Right ventricle myocardium superior (tissue), 1 donor: ENCODE measurements around the gene PARD3. TPM values are rescaled to one million over a fixed set of nuclear protein-coding genes. Genes with fewer than 3 reads are reported as not detected.

Experiments used
- ATAC-seq: fragments of 200-7000 bp; cut with Tn5 transposase; one replicate; pipeline ENCODE4 v1.9.1; 2020; ENCODE audit warnings: mild to moderate bottlenecking; ENCODE audit not compliant: poor library complexity
- DNase-seq: peaks from one replicate; pipeline ENCODE4 v3.0.0-alpha.2; 2020
- intact Hi-C: fragments of 100-400 bp; cut with DNase I; formaldehyde crosslinking; loops from one replicate; pipeline ENCODE4 v1.11.2; 2022
- total RNA-seq: library from RNA; stranded (reverse); fragmentation: NEBNext Ultra II Directional; extraction: Animal tissue kit (Norgen Biotek cat#: 25700); gene quantifications from one replicate; pipeline ENCODE4 v1.2.1, GENCODE V29; 2021
- donor health status: DM: no; HTN: yes; CAD: no; lungs with severe emphysema.

The PARD3 gene
- total RNA-seq, 1 donor from 2014 or later: 33.5 TPM

DNA sequence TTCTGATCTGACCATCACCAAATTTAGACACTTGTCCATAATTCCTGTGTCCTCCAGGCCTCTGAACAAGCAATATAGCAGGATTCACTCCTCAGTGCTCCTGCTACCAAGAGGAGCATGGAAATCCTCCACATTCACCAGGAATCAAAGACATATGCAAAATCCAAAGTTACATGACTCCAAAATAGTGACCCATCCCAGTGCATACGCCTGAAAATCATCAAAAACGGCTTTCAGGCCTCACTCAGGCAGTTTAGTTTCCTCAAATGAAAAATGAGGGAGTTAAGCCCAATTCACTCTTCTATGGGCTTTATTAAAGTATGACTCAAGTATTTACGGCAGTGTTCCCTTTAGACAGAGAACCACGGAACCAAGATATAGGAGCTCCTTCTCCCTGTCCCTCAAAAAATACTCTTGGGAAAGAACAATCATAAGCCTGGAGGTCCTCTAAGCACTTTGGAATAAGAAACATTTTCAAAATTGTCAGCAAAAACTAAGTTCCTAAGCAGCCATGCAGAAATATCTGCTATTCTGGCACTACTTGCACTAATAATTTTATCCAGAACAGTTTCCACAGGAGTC, 240.7 kb downstream of the PARD3 start:
- intact Hi-C loops: no loop called here
- DNase-seq (no peak), ATAC-seq (no peak)

DNA sequence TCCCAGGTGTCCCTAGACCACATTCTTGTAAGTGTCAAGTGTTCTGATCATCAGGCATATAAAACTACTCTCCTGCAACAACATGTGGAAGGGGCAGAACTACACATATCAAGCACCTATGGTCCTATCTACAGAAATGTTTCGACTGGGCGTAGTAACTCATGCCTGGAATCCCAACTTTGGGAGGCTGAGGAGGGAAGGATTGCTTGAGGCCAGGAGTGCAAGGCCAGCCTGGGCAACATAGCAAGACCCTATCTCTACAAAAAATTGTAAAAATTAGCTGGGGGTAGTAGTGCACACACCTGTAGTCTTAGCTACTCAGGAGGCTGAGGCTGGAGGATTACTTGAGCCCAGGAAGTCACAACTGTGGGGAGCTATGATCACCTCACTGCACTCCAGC, 244.2 kb downstream of the PARD3 start:
- intact Hi-C loops: no loop called here
- ATAC-seq (no peak), DNase-seq (no peak)

DNA sequence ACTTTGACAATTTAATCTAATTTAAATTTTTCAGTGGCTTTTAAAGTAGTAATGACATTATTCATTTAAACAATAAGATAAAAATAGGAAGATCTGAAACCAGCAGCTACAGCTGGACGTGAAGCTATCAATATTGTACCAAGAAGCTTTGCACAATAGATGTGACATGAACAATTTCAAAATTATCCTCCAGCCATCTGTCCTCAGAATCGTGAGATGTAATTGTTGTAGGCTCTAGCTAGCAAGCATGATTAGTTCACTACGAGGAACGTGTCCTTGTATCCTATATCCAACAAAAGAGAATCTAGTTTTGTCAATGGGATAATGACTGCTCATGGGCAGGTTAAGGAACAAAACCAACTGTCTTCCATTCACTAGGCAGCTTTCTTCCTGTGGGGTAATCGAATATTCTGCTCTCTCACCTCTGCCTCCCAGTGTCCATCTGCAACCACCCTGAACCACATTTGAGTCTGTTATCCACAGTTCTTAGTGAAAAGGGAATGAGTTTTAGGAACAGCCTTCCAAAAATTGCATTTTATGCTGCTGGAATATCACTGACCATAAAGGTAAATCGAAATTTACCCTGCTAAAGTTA, 247.3 kb downstream of the PARD3 start:
- no peak for ATAC-seq
- DNase-seq: no peak
- intact Hi-C loops: no loop called here

DNA sequence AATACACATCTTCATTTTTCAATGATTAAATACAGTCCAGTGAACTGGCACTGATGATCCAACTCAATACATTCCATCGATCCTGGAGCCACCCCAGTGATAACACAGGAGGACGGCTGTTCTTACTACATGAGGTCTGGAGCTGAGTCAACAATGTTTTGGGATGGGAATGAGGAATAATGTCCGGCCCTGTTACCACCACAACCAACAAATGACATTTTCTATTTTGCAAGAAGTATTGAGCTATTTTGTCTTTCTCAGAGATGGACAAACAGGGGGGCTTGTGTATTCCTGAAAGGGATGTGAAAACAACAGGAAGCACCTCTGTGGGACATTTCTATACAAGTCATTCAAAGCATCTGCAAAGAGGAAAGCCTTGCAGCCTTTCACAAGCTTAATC, 249.2 kb downstream of the PARD3 start:
- ATAC-seq (no peak), DNase-seq (no peak)
- intact Hi-C loops: no loop called here

DNA sequence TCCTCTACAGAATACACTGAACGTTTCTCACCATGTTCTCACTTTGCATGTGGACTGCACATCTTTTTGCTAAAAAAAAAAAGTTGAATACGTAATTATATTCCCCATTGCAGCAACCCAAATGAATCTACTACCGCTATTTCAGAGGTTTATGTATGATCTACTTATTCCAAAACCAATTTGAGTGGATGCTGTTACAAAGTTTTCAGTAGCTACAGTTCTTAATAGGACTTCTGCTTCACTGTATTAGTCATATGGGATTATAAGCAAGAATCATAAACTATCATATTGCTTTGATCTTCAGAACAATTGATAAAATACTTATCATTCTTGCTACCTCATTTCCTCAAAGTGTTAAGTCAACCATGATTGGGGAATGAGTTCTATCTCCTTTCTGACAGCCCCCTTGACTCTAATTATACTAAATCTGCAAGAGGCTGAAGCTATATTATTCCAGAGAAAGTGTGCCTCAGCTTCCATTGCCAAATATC, 257.0 kb downstream of the PARD3 start:
- intact Hi-C loops: no loop called here
- ATAC-seq: no peak

DNA sequence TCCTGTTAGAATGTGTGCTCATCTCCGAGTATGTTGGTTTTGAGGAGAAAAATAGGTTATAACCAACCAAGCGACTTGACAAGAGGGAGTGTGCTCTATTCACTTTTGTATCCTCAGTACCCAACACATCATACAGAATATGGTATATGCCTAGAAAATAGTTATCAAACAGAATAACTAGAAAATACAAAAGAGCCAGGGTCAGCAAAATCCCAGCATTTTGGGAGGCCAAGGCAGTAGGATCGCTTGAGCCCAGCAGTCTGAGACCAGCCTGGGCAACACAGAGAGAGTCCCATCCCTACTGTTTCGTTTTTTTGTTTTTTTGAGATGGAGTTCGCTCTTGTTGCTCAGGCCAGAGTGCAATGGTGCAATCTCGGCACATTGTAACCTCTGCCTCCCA, 257.9 kb downstream of the PARD3 start:
- no peak for DNase-seq
- ATAC-seq: no peak
- intact Hi-C loops: no loop called here

More for the DNA sequence above, 257.0 kb downstream of the PARD3 start:
- no peak for DNase-seq

DNA sequence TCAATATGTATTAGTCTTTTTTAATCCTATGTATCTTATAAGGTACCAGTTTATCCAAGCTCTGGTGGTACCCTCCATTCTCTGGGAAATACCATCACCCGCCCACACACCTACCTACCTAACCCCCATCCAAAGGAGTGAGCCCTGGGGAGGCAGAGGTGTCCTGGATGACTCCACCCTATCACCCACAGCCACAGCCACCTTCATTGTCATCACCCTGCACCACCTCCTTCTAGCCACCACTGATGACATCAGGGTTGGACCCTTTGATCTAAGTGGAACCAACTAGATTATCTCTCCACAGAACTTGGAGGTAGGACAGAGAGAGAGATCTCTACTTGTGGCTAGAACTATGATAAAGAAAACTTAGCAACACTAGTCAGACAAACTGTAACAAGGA, 259.4 kb downstream of the PARD3 start:
- DNase-seq: no peak
- no peak for ATAC-seq
- intact Hi-C loops: no loop called here

DNA sequence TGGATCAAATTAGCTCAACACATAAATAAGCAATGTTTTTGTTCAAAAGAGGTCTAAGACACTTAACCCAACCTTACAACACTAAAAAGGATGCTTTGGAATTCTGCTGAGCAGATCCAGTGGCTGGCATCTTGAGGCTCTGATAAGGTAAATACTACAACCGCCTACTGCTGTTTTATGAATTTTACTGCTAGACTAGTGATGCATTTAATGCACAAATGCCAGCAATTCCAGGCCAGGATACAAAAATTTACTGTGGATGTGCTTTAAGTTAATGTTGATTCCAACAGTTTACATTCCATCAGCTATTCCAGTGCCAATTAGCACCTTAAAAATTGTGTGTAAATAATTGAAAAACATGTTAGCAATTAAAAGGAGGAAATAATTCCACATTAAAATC, 261.3 kb downstream of the PARD3 start:
- DNase-seq: no peak
- intact Hi-C loops: no loop called here

DNA sequence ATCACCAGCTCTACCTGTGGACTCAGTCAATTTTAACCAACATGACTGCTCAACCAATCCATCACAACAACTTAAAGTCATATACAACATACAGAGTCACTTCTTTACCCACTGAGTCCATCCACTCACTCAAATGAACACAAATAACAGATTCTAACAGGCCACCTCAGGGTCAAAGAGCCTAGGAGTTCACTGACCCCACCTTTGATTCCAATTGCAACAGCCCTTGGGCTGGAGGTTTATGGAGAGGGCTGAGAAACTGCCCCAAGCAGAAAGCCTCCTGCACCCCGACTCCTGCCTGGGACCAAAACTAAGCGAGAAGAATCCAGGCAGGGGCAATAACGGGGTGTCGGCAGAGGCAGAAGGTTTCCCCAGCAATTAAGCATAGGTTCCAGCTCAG, 263.8 kb downstream of the PARD3 start:
- ATAC-seq (no peak), DNase-seq (no peak)
- intact Hi-C loops: no loop called here

More for the DNA sequence above, 261.3 kb downstream of the PARD3 start:
- ATAC-seq: no peak

DNA sequence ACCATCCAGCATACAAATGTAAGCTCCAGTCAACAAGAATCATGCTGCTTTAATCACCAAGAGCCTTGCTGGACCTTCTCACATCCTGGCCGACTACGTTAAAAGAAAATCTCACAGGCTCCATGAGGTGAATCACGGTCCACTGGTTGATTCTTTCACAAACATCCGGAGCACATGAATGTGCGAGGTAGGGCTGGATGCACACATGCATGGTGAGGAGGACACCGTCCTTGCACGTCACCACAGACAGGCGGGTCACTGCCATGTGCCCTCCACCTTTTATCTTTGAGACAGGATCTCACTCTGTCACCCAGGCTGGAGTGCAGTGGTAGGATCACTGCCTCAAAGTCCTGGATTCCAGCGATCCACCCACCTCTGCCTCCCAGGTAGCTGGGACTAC, 265.1 kb downstream of the PARD3 start:
- no peak for ATAC-seq
- intact Hi-C loops: no loop called here
- DNase-seq: no peak

DNA sequence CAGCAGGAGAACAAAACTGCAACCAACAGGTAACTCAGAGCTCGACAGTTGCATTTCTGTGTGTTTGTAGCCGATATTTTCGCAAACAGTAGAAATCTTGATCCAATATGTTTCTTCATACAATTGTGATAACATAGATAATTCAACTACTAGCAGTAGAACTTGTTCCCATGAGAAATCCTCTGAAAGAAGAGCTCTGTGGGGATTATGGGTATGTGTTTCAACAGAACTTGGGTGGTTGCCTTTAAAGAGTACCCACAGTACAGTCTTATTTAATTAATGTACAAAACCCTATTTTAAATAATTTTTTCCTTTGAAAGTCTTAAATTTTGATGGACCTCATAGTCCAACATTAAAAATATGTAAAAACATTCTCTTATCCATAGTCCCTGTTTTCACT, 266.1 kb downstream of the PARD3 start:
- DNase-seq: no peak
- no peak for ATAC-seq
- intact Hi-C loops: no loop called here

DNA sequence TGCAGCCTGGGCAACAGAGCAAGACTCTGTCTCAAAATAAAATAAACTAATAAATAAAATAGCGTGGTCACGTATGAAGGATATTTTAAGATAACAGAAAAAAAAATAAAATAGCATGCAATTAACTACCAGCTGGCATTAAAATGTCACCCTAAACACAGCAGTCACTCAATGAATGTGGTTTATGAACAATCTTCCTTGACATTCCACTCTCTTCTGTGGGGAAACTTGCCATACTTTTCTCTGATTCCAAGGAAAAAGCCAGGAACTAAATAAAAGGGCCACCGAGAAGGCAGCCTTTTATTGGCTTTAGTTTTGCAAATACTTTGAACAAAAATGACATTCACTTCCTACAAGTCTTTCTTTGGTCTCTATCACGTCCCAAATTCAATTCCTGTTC, 266.6 kb downstream of the PARD3 start:
- no peak for ATAC-seq
- DNase-seq: no peak
- intact Hi-C loops: no loop called here

DNA sequence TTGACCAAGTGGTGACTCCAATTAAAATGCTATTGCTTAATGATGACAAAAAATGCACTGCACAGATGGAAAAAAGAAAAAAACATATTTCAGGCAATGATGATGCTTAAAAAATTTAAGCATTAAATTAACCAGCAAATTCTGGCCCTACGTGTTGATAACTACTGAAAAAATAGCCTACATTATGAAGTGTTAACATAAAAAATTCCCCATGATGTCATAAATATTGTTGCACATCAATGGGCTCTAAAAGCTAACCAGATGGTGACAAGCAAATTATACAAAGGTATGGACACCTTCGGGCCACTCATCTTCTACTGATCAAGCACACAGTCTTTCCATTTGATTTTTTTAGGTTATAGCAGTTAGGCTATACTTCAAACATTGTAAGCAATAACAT, 267.4 kb downstream of the PARD3 start:
- ATAC-seq: no peak
- DNase-seq: no peak
- intact Hi-C loops: no loop called here

DNA sequence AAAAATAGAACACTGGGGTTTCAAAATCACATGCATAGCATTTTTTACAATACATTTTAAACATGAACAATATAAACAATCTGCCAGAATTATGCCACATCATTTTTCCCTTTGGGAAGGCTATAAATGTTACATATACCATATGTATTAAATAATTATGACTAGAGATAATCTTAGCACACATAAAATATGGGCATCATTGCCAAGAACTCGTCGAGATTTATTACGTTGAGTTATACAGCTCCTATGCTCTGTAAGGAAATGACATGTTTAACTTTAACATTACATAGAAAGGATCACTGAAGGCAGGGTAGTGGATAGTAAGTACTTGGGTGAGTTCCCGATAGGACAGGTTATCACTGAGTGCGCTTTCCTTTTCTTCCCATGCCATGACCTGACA, 267.8 kb downstream of the PARD3 start:
- DNase-seq (no peak), ATAC-seq (no peak)
- intact Hi-C loops: no loop called here

DNA sequence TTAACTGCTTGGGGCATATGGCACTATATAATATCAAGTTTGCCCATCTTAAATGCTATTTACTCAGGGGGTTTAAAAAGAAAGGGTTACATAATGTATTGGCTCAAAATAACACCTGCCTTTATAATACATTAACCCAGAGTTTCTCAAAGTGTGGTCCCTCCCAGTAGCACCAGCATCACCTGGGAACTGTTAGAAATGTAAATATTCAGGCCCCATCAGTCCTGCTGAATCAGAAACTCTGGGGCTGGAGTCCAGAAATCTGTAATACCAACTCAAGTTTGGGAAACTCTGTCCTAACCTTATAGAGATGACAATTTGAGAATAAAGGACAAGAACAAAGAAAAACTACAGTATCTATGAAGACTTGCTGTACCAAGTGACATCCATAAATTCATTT, 270.7 kb downstream of the PARD3 start:
- DNase-seq (no peak), ATAC-seq (no peak)
- intact Hi-C loops: no loop called here

DNA sequence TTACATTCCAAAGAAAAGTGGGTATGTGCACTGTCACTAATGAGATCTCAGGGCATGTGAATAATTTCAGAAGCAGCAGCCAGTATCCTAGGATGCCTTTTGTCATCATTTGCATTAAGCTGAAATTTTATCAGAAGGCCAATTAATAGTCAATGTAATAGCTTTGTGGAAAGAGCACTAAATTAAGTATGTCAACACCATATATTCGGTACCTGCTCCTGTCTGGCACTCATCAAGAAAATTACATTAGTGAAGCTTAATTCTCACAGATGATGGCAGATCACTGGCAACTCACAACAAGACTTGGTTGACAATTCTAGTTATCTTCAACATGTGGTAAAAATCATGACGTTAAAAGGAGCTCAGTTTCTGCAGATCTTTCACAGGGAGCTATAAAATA, 271.4 kb downstream of the PARD3 start:
- DNase-seq (no peak), ATAC-seq (no peak)
- intact Hi-C loops: no loop called here

DNA sequence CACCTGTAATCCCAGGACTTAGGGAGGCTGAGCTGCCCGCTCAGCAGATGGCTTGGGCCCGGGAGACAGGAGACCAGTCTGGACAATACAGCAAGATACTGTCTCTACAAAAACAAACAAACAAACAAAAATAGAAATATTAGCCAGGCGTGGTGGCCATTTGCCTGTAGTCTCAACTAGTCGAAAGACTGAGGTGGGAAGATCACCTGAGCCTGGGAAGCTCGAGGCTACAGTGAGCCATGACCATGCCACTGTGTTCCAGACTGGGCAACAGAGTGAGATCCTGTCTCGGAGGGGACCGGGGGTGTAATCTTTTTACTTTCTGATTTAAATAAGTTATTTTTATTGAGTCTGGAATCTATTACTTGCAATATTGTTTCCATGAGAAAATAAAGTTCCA, 274.6 kb downstream of the PARD3 start:
- intact Hi-C loops: no loop called here
- no peak for ATAC-seq
- DNase-seq: no peak

DNA sequence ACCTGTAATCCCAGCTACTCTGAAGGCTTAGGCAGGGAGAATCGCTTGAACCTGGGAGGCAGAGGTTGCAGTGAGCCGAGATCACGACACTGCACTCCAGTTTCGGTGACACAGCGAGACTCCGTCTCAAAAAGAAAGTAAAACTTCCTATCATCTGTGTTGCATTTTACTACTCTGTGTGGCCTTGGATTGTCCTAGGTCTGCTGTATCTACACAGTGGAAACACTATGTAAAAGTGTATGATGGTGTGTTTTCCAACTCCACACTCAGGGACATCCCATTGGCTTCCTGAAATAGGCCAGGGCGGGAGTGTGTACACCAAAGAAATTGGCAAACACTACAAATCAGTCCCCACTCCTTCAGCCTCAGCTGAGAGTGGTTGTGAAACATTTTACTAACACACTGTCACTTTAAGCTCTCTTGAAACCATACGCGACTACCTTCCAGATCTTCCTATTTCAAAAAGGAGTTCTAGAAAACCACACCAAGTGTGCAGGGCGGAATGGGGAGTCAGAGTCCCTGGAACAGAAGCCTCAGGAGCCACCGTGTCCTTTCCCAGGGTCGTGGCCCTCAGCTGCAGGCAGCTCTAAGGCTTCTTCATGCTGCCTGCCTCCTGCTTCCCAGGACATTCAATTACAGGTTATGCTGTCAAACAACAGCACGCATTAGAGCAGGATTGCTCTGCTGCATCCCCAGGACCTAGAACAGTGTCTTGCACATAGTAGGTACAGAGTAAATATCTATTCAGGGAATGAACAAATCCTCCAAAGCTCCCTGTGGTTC, 275.4 kb downstream of the PARD3 start:
- intact Hi-C loops: no loop called here
- DNase-seq (no peak), ATAC-seq (peak; percentile 83)

DNA sequence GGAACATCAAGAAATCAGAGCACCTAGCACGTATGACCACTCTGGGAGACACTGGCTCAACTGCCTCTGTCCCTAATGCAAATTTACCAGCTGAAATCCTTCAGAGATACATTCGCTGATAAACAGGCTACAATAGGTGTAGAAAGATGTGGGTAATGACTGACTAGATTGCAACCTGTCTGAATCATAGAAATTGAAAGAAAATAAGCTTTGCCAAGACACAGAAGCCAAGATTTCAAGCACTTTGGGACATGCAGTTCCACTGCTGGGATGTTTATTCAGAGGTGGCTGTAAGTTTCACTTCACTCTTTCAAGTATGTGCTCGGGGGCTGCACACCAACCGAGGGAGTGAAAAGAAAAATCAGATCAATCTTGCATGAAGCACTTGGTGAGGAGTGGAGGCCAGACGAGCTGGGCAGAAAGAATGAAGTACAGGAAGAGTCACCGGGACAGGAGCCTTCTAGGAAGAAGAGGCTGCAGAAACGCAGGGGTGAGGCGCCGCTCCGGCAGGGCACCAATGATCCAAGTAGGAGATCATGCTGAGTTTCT, 276.7 kb downstream of the PARD3 start:
- no peak for DNase-seq
- peak; percentile 20 for ATAC-seq
- intact Hi-C loops: no loop called here

DNA sequence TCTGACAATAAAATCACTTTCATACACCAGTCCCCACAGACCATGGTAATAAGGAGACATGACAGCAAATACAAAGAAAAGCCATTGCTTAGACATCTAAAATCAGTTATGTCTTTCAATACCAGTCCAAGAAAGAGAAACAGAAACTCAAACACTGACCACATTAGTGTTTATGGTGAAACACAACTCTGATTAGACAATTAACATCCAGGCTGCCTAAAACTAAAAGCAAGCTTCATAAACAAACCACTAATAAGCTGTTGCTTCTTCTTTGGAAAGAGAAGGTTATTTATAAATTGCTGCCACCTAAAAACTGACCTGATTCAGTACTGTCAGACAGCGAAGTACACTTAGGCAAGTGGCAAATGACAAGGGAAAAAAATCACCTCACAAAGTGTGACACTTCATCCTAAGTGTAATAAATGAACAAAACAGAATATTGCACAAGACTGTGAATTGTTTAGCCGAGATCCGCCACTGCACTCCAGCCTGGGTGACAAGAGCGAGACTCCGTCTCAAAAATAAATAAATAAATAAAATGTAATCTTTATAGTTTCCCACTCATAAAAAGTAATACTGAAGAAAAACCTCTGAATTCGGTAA, 277.4 kb downstream of the PARD3 start:
- intact Hi-C loops: no loop called here
- DNase-seq: no peak
- ATAC-seq: peak; percentile 28
